ENCODE measurements around the gene MBNL1. TPM values are rescaled to one million over a fixed set of nuclear protein-coding genes. Genes with fewer than 3 reads are reported as not detected.

The MBNL1 gene
- total and polyA plus RNA-seq, 3 donors from 2014 or later: 36.5 to 167 (median 145) TPM

- DNase-seq: peak; percentile 78
- no peak overlapping the region for H3K27ac ChIP-seq
- H3K4me1 ChIP-seq: no peaks in the 10 kb centered on the region
- no peak for TF ChIP-seq POLR2A (IDR thresholded peaks at IDR 0.05)
- TF ChIP-seq, protein P1, sequence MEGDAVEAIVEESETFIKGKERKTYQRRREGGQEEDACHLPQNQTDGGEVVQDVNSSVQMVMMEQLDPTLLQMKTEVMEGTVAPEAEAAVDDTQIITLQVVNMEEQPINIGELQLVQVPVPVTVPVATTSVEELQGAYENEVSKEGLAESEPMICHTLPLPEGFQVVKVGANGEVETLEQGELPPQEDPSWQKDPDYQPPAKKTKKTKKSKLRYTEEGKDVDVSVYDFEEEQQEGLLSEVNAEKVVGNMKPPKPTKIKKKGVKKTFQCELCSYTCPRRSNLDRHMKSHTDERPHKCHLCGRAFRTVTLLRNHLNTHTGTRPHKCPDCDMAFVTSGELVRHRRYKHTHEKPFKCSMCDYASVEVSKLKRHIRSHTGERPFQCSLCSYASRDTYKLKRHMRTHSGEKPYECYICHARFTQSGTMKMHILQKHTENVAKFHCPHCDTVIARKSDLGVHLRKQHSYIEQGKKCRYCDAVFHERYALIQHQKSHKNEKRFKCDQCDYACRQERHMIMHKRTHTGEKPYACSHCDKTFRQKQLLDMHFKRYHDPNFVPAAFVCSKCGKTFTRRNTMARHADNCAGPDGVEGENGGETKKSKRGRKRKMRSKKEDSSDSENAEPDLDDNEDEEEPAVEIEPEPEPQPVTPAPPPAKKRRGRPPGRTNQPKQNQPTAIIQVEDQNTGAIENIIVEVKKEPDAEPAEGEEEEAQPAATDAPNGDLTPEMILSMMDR (IDR thresholded peaks at IDR 0.05): peak; percentile 58 to 76 (median 63)
- 30 to 37% methylated on average over 15 of the region's 15 CpGs for WGBS, 2 donors
- no peaks in the 10 kb centered on the region for H3K9me3 ChIP-seq
- H3K27me3 ChIP-seq: no peaks in the 10 kb centered on the region
- no peaks in the 10 kb centered on the region for H3K36me3 ChIP-seq (ENCODE audit: low read depth, missing control alignments)
- intact Hi-C loops (cut with DNase I; ENCODE audit: low total_unique reads): no loop called here
- no peak overlapping the region for H3K4me3 ChIP-seq
These were observed 203.3 kb downstream of the MBNL1 start for GRCh38 chr3:152471814-152472671.

DNA sequence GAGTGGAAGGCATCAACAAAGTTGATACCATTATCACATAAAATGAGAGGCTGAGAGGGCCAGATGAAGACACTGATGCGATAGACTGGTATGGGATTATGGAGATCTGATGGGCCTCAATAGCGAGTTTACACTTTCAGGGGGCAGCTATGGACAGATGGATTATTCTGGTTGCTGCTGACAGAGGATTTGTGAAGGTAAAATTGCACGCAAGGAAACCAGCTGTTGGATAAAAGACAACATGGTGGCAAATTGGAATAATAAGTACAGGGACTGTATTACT, 203.9 kb downstream of the MBNL1 start:
- Histone ChIP-seq H3K4me1 (no peaks in the 10 kb centered on the region), H3K4me3 (no peak overlapping the region), H3K27me3 (no peaks in the 10 kb centered on the region), H3K36me3 (ENCODE audit: low read depth, missing control alignments) (no peaks in the 10 kb centered on the region), H3K9me3 (no peaks in the 10 kb centered on the region), H3K27ac (no peak overlapping the region)
- 79 to 86% methylated on average over 3 of the region's 3 CpGs for WGBS, 2 donors
- intact Hi-C loops (cut with DNase I; ENCODE audit: low total_unique reads): no loop called here
- no peak for TF ChIP-seq POLR2A (IDR thresholded peaks at IDR 0.05)
- TF ChIP-seq, protein P1 (IDR thresholded peaks at IDR 0.05): no peak
- no peak for DNase-seq

DNA sequence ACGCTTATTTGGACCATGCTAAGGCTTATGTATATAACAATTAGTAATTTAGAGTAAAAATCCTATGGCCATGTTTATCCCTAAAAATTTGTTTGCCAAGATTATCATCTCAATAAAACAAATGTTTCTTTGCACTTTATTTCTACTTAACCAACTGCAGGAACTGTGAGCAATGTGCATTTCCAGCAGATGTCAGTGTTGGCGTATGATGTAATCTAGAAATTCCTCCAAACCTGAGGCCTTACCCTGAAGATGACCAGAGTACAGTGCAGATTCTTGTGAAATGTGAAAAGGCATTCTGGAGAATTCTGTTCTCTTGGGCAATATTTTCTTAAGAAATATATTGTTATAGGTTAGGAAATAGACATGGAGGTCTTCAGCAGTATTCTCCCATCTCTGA, 205.9 kb downstream of the MBNL1 start:
- WGBS, 2 donors: 91 to 94% methylated on average over 2 of the region's 2 CpGs
- H3K27me3 ChIP-seq: no peaks in the 10 kb centered on the region
- no peaks in the 10 kb centered on the region for H3K9me3 ChIP-seq
- no peak overlapping the region for H3K27ac ChIP-seq
- no peak overlapping the region for H3K4me3 ChIP-seq
- TF ChIP-seq, protein P1 (IDR thresholded peaks at IDR 0.05): peak; percentile 50 to 57 (median 50)
- TF ChIP-seq POLR2A (IDR thresholded peaks at IDR 0.05): no peak
- H3K36me3 ChIP-seq (ENCODE audit: low read depth, missing control alignments): no peaks in the 10 kb centered on the region
- H3K4me1 ChIP-seq: no peaks in the 10 kb centered on the region
- DNase-seq: peak; percentile 37
- intact Hi-C loops (cut with DNase I; ENCODE audit: low total_unique reads): no loop called here

DNA sequence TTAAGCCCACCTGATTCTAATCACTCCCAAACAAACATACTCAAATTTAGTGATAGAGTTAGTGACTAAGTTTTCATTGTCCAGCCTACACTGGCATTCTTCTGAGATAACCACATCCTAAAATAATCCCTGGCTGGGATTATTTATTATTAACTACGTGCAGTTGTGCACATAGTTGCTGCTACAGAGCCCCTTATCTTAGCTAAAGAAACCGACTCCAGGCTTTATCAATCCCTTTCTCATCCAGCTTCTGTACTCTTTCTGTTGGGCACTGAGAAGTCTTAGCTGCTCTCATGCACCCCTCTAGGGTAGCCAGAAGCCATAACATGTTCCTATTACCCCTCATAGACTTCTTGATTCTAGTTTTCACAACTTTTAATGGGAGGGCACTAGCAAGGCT, 208.7 kb downstream of the MBNL1 start:
- Histone ChIP-seq H3K36me3 (ENCODE audit: low read depth, missing control alignments) (no peaks in the 10 kb centered on the region), H3K4me1 (no peaks in the 10 kb centered on the region), H3K27me3 (no peaks in the 10 kb centered on the region), H3K4me3 (no peak overlapping the region), H3K27ac (no peak overlapping the region), H3K9me3 (no peaks in the 10 kb centered on the region)
- DNase-seq: no peak
- WGBS, 2 donors: 49% methylated on average over 2 of the region's 2 CpGs
- intact Hi-C loops (cut with DNase I; ENCODE audit: low total_unique reads): no loop called here
- TF ChIP-seq, protein P1 (IDR thresholded peaks at IDR 0.05): no peak
- TF ChIP-seq POLR2A (IDR thresholded peaks at IDR 0.05): no peak

All from testis (tissue), 3 donors.